Erythroblast (primary cell): ENCODE data around the gene MTERF2.
"Not testable (repeated sequence)": the region's sequence is repeated elsewhere in the genome, so short reads cannot be mapped to it uniquely, and the experiment has no call there.

Experiments
- GATA1 ChIP-seq: IDR thresholded peaks from 2 replicates; pipeline ENCODE4 v1.6.1; 2011; ENCODE audit warnings: low read depth, mild to moderate bottlenecking, control low read depth, low read length, moderate library complexity
- POLR2A ChIP-seq: IDR thresholded peaks from 2 replicates; pipeline ENCODE4 v1.6.1; 2011; ENCODE audit warnings: mild to moderate bottlenecking, low read length

GRCh38 chr12:106996102-106996501 lies 9.2 kb upstream of the MTERF2 start:
- not testable (repeated sequence) for TF ChIP-seq POLR2A, GATA1
